ENCODE data around the gene PPP2R5C.

- TF ChIP-seq CTCF (IDR thresholded peaks at IDR 0.05; ENCODE audit: extremely low read depth in 1 of 2, insufficient read depth in 1 of 2, low read depth in 1 of 2, low read length in 2 of 2) = no peak
- TF ChIP-seq GATA2 (IDR thresholded peaks at IDR 0.05; ENCODE audit: insufficient read depth, insufficient read length, low read depth, low read length) = no peak
- no peak for TF ChIP-seq POLR2A (IDR thresholded peaks at IDR 0.05; ENCODE audit: low read depth, low read length)
- TF ChIP-seq EZH2 (IDR thresholded peaks at IDR 0.05; ENCODE audit: borderline replicate concordance, low read depth, low read length, severe bottlenecking) = no peak
- no peak for TF ChIP-seq POLR2AphosphoS5 (IDR thresholded peaks at IDR 0.05; ENCODE audit: insufficient read depth, low read depth, low read length)
- TF ChIP-seq JUN (IDR thresholded peaks at IDR 0.05; ENCODE audit: borderline replicate concordance, insufficient read depth, insufficient read length, low read depth) = no peak
- TF ChIP-seq, protein P1, sequence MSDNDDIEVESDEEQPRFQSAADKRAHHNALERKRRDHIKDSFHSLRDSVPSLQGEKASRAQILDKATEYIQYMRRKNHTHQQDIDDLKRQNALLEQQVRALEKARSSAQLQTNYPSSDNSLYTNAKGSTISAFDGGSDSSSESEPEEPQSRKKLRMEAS (IDR thresholded peaks at IDR 0.05; ENCODE audit: insufficient read depth, insufficient read length) = no peak
- no peak for TF ChIP-seq FOS (IDR thresholded peaks at IDR 0.05; ENCODE audit: borderline replicate concordance, insufficient read depth, low read length)
- TF ChIP-seq MYC (IDR thresholded peaks at IDR 0.05; ENCODE audit: low read depth, low read length) = no peak
Measured at GRCh38 chr14:101865288-101865687, 103.8 kb downstream of the PPP2R5C start.
